Activated naive CD4-positive, alpha-beta T cell treated with anti-CD3 and anti-CD28 coated beads, Interleukin-2, amount 50 U/mL, for 72 hours (primary cell): ENCODE measurements around the gene CLHC1. TPM values are rescaled to one million over a fixed set of nuclear protein-coding genes. Genes with fewer than 3 reads are reported as not detected.
A peak's percentile ranks its signal among the peaks of the same experiment; 100 is the strongest.
"Not testable (repeated sequence)": the region's sequence is repeated elsewhere in the genome, so short reads cannot be mapped to it uniquely, and the experiment has no call there.

ENCODE experiments used
- ATAC-seq, 2 donors: fragments of 150-1000 bp; cut with Tn5 transposase; 2 replicates each; pipeline ENCODE4 v1.10.0; 2021; ENCODE audit warnings: mild to moderate bottlenecking in 2 of 2, moderate library complexity in 2 of 2
- DNase-seq, 2 donors: peaks; one replicate each; pipeline ENCODE4 v3.0.0; 2021 to 2022; ENCODE audit warnings: low spot score in 2 of 2
- H3K27ac Mint-ChIP-seq, 2 donors: one replicate each; pipeline ENCODE4 v1.8.0; 2022; ENCODE audit warnings: mild to moderate bottlenecking in 2 of 2, mixed read lengths in 2 of 2
- H3K36me3 Mint-ChIP-seq, 2 donors: one replicate each; pipeline ENCODE4 v1.8.0; 2022; ENCODE audit warnings: mixed read lengths in 2 of 2
- H3K9me3 Mint-ChIP-seq, 2 donors: one replicate each; pipeline ENCODE4 v1.8.0; 2022; ENCODE audit warnings: mixed read lengths in 2 of 2
- total RNA-seq, 2 donors: library from RNA; stranded (reverse); gene quantifications; one replicate each; pipeline ENCODE4 v1.2.3, GENCODE V29; 2022

The CLHC1 gene
- total RNA-seq, result 10 to 100 TPM in 1 of 2 donors, 1 to 10 TPM in 1; 2.7 to 10.3 TPM

GRCh38 chr2:55232084-55232862 lies at the start of gene CLHC1, which contains the start of gene RPS27A:
Gene CLHC1, minus strand, starts transcription at chr2:55232293. Its CDS starts 9,882 bp downstream, at chr2:55222411.
Gene RPS27A, plus strand, starts transcription at chr2:55232688. Its CDS starts 137 bp downstream, at chr2:55232825.
- peaks cover 56% of the 10 kb centered on the region in 2 donors for H3K36me3 Mint-ChIP-seq
- peaks cover 4 to 6% of the 10 kb centered on the region in 2 donors for H3K9me3 Mint-ChIP-seq
- peak within 1 kb of the TSS; percentile 98 to 100 for H3K27ac Mint-ChIP-seq
- DNase-seq (peak; percentile 87 to 95), ATAC-seq (peak; percentile 79 to 90)

- H3K9me3 Mint-ChIP-seq, DNase-seq, ATAC-seq: not testable (repeated sequence)
- Mint-ChIP-seq H3K27ac (peak overlapping the region in 1 of 2 donors; percentile 91), H3K36me3 (peaks cover 0 to 10% of the 10 kb centered on the region in 2 donors)
Measured at GRCh38 chr2:55280851-55281546, 48.9 kb upstream of the CLHC1 start.

GRCh38 chr2:55279859-55280424 lies 47.8 kb upstream of the CLHC1 start:
- not testable (repeated sequence) for H3K27ac Mint-ChIP-seq, ATAC-seq, DNase-seq, H3K9me3 Mint-ChIP-seq
- H3K36me3 Mint-ChIP-seq, result peaks cover 0 to 10% of the 10 kb centered on the region in 2 donors

GRCh38 chr2:55279214-55279835 lies 47.2 kb upstream of the CLHC1 start:
- not testable (repeated sequence) for H3K27ac Mint-ChIP-seq, ATAC-seq, H3K9me3 Mint-ChIP-seq, DNase-seq
- peaks cover 0 to 10% of the 10 kb centered on the region in 2 donors for H3K36me3 Mint-ChIP-seq

- Mint-ChIP-seq H3K9me3 (no peaks in the 10 kb centered on the region), H3K36me3 (peaks cover 0 to 6% of the 10 kb centered on the region in 2 donors), H3K27ac (no peak overlapping the region)
- DNase-seq (no peak), ATAC-seq (no peak)
Measured at GRCh38 chr2:55277310-55277709, 45.2 kb upstream of the CLHC1 start.

- not testable (repeated sequence) for H3K36me3 Mint-ChIP-seq, H3K9me3 Mint-ChIP-seq, H3K27ac Mint-ChIP-seq, ATAC-seq, DNase-seq
Measured at GRCh38 chr2:55274346-55274745, 42.3 kb upstream of the CLHC1 start.

- DNase-seq (no peak), ATAC-seq (peak in 1 of 2 donors; percentile 4)
Measured at GRCh38 chr2:55269645-55269990, 37.5 kb upstream of the CLHC1 start.

GRCh38 chr2:55268907-55269644 lies 37.0 kb upstream of the CLHC1 start, which contains the start of gene MTIF2:
Gene MTIF2, minus strand, starts transcription at chr2:55269231. Its CDS starts 5,373 bp downstream, at chr2:55263858.
- ATAC-seq (peak; percentile 99), DNase-seq (peak; percentile 92)
- H3K27ac Mint-ChIP-seq, result peak within 1 kb of the TSS; percentile 95 to 96
- peaks cover 8 to 18% of the 10 kb centered on the region in 2 donors for H3K36me3 Mint-ChIP-seq
- H3K9me3 Mint-ChIP-seq, result no peaks in the 10 kb centered on the region

More at GRCh38 chr2:55269645-55269990, 37.5 kb upstream of the CLHC1 start:
- Mint-ChIP-seq H3K27ac (peak overlapping the region; percentile 95 to 96), H3K36me3 (peaks cover 8 to 18% of the 10 kb centered on the region in 2 donors), H3K9me3 (no peaks in the 10 kb centered on the region)

- Mint-ChIP-seq H3K9me3 (no peaks in the 10 kb centered on the region), H3K36me3 (peaks cover 8 to 18% of the 10 kb centered on the region in 2 donors), H3K27ac (peak overlapping the region; percentile 95 to 96)
- DNase-seq, result no peak
- ATAC-seq, result no peak
Measured at GRCh38 chr2:55268288-55268906, 36.3 kb upstream of the CLHC1 start.

GRCh38 chr2:55259586-55259985 lies 27.5 kb upstream of the CLHC1 start:
- not testable (repeated sequence) for H3K27ac Mint-ChIP-seq, H3K36me3 Mint-ChIP-seq, ATAC-seq, DNase-seq, H3K9me3 Mint-ChIP-seq

- no peaks in the 10 kb centered on the region for H3K36me3 Mint-ChIP-seq
- DNase-seq, result no peak
- no peak overlapping the region for H3K27ac Mint-ChIP-seq
- H3K9me3 Mint-ChIP-seq, result no peaks in the 10 kb centered on the region
- ATAC-seq, result no peak
Measured at GRCh38 chr2:55252832-55253231, 20.7 kb upstream of the CLHC1 start.

GRCh38 chr2:55247025-55247424 lies 14.9 kb upstream of the CLHC1 start:
- ATAC-seq, result no peak
- Mint-ChIP-seq H3K9me3 (no peaks in the 10 kb centered on the region), H3K36me3 (peaks cover 0 to 9% of the 10 kb centered on the region in 2 donors), H3K27ac (no peak overlapping the region)
- DNase-seq, result no peak

GRCh38 chr2:55245411-55245810 lies 13.3 kb upstream of the CLHC1 start:
- H3K9me3 Mint-ChIP-seq, result no peaks in the 10 kb centered on the region
- H3K27ac Mint-ChIP-seq, result no peak overlapping the region
- ATAC-seq (no peak), DNase-seq (no peak)
- H3K36me3 Mint-ChIP-seq, result peaks cover 0 to 9% of the 10 kb centered on the region in 2 donors

- no peak for ATAC-seq
- Mint-ChIP-seq H3K9me3 (no peaks in the 10 kb centered on the region), H3K36me3 (peaks cover 0 to 9% of the 10 kb centered on the region in 2 donors), H3K27ac (no peak overlapping the region)
- no peak for DNase-seq
Measured at GRCh38 chr2:55242617-55243016, 10.5 kb upstream of the CLHC1 start.

GRCh38 chr2:55241582-55241981 lies 9.5 kb upstream of the CLHC1 start:
- not testable (repeated sequence) for H3K36me3 Mint-ChIP-seq, DNase-seq, H3K27ac Mint-ChIP-seq, H3K9me3 Mint-ChIP-seq
- peak in 1 of 2 donors; percentile 9 for ATAC-seq
